Right kidney (tissue), 1 donor: ENCODE data around the gene OS9.

Experiments
- DNase-seq: peaks from one replicate; pipeline ENCODE4 v3.0.0-alpha.2; 2016

The OS9 gene

DNA sequence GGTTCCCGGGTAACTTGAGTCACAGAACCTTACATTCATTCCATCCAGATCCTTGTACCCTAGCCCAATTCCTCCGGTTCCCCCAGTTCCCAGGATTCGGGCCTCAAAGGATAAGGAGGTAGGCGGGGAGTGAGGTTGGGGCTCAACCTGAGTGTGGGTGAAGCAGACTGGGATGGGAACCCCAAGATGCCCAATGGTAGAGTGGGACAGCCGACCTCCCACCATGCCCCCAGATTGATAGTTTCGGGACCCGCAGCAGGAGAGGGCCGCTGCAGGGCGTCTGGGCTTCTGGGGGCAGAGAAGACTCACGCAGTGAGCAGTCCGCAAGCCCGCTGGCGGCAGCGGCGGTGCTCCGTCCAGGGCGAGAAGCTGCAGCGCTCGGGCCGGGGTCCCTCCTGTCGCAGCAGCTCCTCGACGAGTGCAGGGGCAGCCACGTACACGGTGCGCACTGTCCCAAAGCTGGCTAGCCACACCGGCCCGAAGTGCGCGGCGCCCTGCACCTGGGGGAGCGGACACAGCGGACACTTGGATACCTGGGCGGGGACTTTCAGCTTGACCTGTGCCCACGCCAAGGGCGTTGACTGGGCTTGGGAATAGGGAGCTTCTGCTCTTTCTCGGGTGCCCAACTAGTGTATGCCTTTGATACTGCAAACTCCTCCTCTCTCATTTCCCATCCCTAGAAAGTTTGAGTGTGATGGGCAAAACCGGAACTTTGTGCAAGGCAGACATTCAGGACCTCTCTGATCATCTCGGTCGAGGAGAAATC lies 71.9 kb downstream of the OS9 start:
- no peak for DNase-seq

DNA sequence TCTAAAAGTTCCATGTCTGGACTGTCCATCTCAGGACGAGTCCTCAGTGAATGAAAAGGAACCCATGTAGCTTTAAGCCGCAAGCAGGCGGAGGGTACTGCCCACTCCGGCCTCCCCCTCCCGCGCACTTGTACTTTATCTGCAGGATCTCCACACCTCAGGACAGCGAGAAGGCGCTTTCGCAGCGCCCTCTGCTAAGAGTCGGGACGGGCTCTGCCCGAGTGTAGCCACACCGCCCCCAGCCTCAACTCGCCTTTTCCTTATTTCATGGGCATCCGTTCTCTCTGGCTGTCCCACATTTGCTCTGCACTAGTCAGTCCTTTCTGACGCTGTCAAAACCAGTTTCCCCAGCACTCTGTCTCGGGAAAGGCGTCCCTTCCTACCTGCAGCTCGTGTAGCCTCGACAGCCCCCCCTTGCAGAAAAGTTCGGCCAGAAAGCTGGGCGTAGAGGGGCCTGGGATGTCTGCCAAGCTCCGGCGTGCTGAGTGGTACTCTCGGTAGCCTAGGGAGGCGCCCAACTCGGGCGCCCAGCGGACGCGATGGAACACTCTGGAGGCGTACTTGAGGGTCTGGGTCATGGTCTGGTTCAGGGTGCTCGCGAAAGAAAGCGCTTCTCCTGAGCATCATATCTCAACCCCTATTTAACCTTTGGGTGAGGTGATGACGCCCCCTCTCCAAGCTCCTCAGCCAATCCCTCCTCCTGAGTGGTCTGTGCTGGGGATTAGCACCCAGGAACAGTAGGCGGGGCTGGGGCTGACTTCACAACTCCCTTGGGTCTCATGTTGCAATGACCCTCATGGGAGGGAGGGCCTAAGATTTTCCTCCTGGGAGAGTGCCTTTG lies 72.8 kb downstream of the OS9 start, which contains the start of gene CYP27B1:
Gene CYP27B1 (minus strand): TSS at position 615 of the 841 bp plus-strand sequence. CDS start 37 bp downstream, at position 578.
- peak; percentile 38 for DNase-seq

DNA sequence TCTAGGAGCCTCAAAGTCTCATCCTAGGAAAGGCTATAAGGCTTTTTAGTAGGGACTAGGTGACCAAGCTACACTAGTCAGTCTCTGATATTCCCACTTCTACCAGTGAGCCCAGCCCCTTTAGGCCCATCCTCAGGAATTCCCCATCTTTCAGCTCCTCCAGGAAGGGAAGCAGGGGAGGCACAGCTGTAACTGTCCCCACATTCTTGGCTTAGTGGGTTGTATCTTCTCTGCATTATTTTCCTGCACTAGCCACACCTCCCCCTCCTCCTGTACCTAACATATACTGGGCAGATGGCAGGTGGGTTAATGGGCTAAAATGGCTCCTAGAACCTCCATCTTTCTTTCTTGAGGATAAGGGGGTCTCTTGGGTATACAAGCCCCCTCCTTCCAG lies 73.4 kb downstream of the OS9 start:
- no peak for DNase-seq

DNA sequence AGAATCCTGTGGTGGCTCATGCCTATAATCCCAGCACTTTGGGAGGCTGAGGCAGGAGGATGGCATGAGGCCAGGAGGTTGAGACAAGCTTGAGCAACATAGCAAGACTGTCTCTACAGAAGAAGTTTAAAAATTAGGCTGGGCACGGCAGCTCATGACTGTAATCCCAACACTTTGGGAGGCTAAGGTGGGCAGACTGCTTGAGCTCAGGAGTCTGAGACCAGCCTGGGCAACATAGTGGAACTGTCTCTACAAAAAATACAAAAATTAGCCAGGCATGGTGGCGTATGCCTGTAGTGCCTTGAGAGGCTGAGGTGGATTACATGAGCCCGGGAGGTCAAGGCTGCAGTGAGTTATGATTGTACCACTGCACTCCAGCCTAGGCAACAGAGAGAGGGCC lies 73.9 kb downstream of the OS9 start:
- no peak for DNase-seq

DNA sequence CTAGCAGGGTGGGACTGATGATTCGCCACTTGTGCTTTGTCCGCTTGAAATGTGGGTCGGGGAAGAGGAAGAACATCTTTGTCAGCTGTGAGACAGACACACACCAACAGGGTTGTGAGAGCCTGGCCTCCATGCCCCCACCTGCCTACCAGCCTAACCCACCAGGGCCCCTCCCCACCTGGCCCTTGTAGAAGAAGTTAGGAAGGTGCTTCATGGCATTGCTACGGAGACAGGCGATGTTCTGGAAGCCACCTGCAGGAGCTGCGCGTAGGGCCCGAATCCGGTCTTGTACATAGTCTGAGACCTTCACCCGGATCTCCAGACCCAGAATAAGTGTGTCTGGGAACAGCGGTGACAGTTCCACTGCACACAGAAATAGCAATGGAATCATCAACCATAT lies 75.7 kb downstream of the OS9 start:
- no peak for DNase-seq

DNA sequence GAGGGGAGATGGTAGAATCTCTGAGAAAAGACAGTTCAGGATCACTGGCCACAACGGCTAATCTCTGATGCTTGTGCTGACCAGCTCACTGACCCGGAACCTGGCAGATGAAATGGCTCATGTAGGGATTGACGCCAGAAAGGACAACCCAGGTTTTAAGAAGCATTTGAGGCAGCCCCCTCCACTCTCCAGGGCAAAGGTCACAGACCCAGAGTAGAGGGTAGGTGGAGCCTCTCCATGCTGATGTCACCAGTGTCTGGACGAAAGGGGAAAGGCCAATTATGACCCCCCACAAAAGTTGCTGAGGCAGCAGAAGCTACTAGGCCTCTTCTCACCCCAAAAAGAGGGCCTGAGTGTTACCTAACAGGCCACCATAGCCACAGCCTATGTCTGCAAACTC lies 76.8 kb downstream of the OS9 start:
- DNase-seq: no peak
